Tongue (tissue), 3 donors: ENCODE data around the gene NRF1. TPM values are rescaled to one million over a fixed set of nuclear protein-coding genes. Genes with fewer than 3 reads are reported as not detected.
A peak's percentile ranks its signal among the peaks of the same experiment; 100 is the strongest.

ENCODE experiments used
- DNase-seq: peaks from one replicate; pipeline ENCODE4 v3.0.0-alpha.2; 2015
- small RNA-seq: library from RNA; depleted of rRNA; stranded (forward); fragments of <200 nt; gene quantifications from one replicate; pipeline ENCODE3, GENCODE V24; 2014; ENCODE audit warnings: low replicate concordance
- total RNA-seq: library from RNA; depleted of rRNA; stranded (reverse); fragments of >200 nt; gene quantifications from one replicate; pipeline ENCODE4 v1.2.3, GENCODE V29; 2014

The NRF1 gene
- total RNA-seq, 1 donor from 2014 or later, result 19.6 TPM

GRCh38 chr7:129804111-129804889 is 192.8 kb downstream of the NRF1 start:
- peak; percentile 88 for DNase-seq

GRCh38 chr7:129804890-129805719 is 193.6 kb downstream of the NRF1 start:
- DNase-seq, result peak; percentile 65

Small RNA genes within 50 kb of the gene (small RNA-seq; reads per million reads assigned to genes)
- 1,829 reads per million, percentile 99 among the genes with 10 or more reads in this experiment for gene MIR182
- 95.6 reads per million, percentile 97 among the genes with 10 or more reads in this experiment for gene MIR183
- gene MIR96, result 2.1 reads per million, percentile 90 among the genes with 10 or more reads in this experiment

Other genes with a start within 250 kb of the NRF1 start
- 16.8 TPM for gene STRIP2, start 177.3 kb upstream of the NRF1 start, total RNA-seq
- gene SMKR1, start 109.2 kb upstream of the NRF1 start, total RNA-seq, result not detected